ENCODE data around the gene HNRNPH1.
"Not testable (repeated sequence)": the region's sequence is repeated elsewhere in the genome, so short reads cannot be mapped to it uniquely, and the experiment has no call there.

HNRNPH1 gene

GRCh38 chr5:179623003-179623905 lies at the start of gene HNRNPH1:
HNRNPH1 (minus strand) TSS chr5:179623671; CDS start chr5:179623133, 538 bp downstream.
- TF ChIP-seq CTCF (IDR thresholded peaks at IDR 0.05; ENCODE audit: low read depth, low read length), result no peak
- DNase-seq (ENCODE audit: low read depth, low spot score), result peak; percentile 99
- H3K4me3 ChIP-seq (ENCODE audit: low read depth, low read length), result peak within 1 kb of the TSS; percentile 100
- in situ Hi-C loops (cut with HindIII; ENCODE audit: low sequenced_read_pairs), result no loop called here

- no peak overlapping the region for H3K4me3 ChIP-seq (ENCODE audit: low read depth, low read length)
- peak; percentile 27 for DNase-seq (ENCODE audit: low read depth, low spot score)
- TF ChIP-seq CTCF (IDR thresholded peaks at IDR 0.05; ENCODE audit: low read depth, low read length), result peak; percentile 81
- in situ Hi-C loops (cut with HindIII; ENCODE audit: low sequenced_read_pairs), result no loop called here
These were observed 44.9 kb upstream of the HNRNPH1 start for GRCh38 chr5:179668391-179668790.

GRCh38 chr5:179661647-179662046 lies 38.2 kb upstream of the HNRNPH1 start:
- H3K4me3 ChIP-seq (ENCODE audit: low read depth, low read length); in situ Hi-C loops (cut with HindIII; ENCODE audit: low sequenced_read_pairs); DNase-seq (ENCODE audit: low read depth, low spot score): not testable (repeated sequence)

GRCh38 chr5:179658179-179658856 lies 34.8 kb upstream of the HNRNPH1 start:
- DNase-seq (ENCODE audit: low read depth, low spot score), result peak; percentile 3
- in situ Hi-C loops (cut with HindIII; ENCODE audit: low sequenced_read_pairs), result not testable (repeated sequence)
- H3K4me3 ChIP-seq (ENCODE audit: low read depth, low read length), result peak overlapping the region; percentile 54

- DNase-seq (ENCODE audit: low read depth, low spot score); H3K4me3 ChIP-seq (ENCODE audit: low read depth, low read length); in situ Hi-C loops (cut with HindIII; ENCODE audit: low sequenced_read_pairs): not testable (repeated sequence)
These were observed 34.1 kb upstream of the HNRNPH1 start for GRCh38 chr5:179657302-179658178.

- H3K4me3 ChIP-seq (ENCODE audit: low read depth, low read length); in situ Hi-C loops (cut with HindIII; ENCODE audit: low sequenced_read_pairs); DNase-seq (ENCODE audit: low read depth, low spot score): not testable (repeated sequence)
These were observed 29.7 kb upstream of the HNRNPH1 start for GRCh38 chr5:179653135-179653534.

- DNase-seq (ENCODE audit: low read depth, low spot score); H3K4me3 ChIP-seq (ENCODE audit: low read depth, low read length); in situ Hi-C loops (cut with HindIII; ENCODE audit: low sequenced_read_pairs): not testable (repeated sequence)
These were observed 26.8 kb upstream of the HNRNPH1 start for GRCh38 chr5:179650245-179650644.

GRCh38 chr5:179649166-179649703 lies 25.8 kb upstream of the HNRNPH1 start:
- in situ Hi-C loops (cut with HindIII; ENCODE audit: low sequenced_read_pairs); H3K4me3 ChIP-seq (ENCODE audit: low read depth, low read length); DNase-seq (ENCODE audit: low read depth, low spot score): not testable (repeated sequence)

GRCh38 chr5:179648410-179648809 lies 24.9 kb upstream of the HNRNPH1 start:
- TF ChIP-seq CTCF (IDR thresholded peaks at IDR 0.05; ENCODE audit: low read depth, low read length), result no peak
- no peak for DNase-seq (ENCODE audit: low read depth, low spot score)
- no peak overlapping the region for H3K4me3 ChIP-seq (ENCODE audit: low read depth, low read length)
- in situ Hi-C loops (cut with HindIII; ENCODE audit: low sequenced_read_pairs), result no loop called here

GRCh38 chr5:179644766-179645165 lies 21.3 kb upstream of the HNRNPH1 start:
- H3K4me3 ChIP-seq (ENCODE audit: low read depth, low read length); DNase-seq (ENCODE audit: low read depth, low spot score); in situ Hi-C loops (cut with HindIII; ENCODE audit: low sequenced_read_pairs): not testable (repeated sequence)

GRCh38 chr5:179643141-179643920 lies 19.9 kb upstream of the HNRNPH1 start:
- in situ Hi-C loops (cut with HindIII; ENCODE audit: low sequenced_read_pairs); DNase-seq (ENCODE audit: low read depth, low spot score); H3K4me3 ChIP-seq (ENCODE audit: low read depth, low read length): not testable (repeated sequence)

- not testable (repeated sequence) for DNase-seq (ENCODE audit: low read depth, low spot score)
These were observed 19.2 kb upstream of the HNRNPH1 start for GRCh38 chr5:179642626-179643025.

More at GRCh38 chr5:179642626-179643025, 19.2 kb upstream of the HNRNPH1 start:
- in situ Hi-C loops (cut with HindIII; ENCODE audit: low sequenced_read_pairs); H3K4me3 ChIP-seq (ENCODE audit: low read depth, low read length): not testable (repeated sequence)

Data from astrocyte of the spinal cord (primary cell).